HCT116 (cell line): ENCODE data around the gene PRKN.

Experiments
- ATF3 ChIP-seq: IDR thresholded peaks from 2 replicates; pipeline ENCODE4 v1.6.1; 2012
- EZH2 ChIP-seq: fragments of 200-600 bp; sonication (generic); IDR thresholded peaks from 2 replicates; pipeline ENCODE4 v1.6.1; 2017; ENCODE audit warnings: antibody characterized with exemption, mixed run types
- JUND ChIP-seq: IDR thresholded peaks from 2 replicates; pipeline ENCODE4 v1.6.1; 2012
- POLR2A ChIP-seq: IDR thresholded peaks from 2 replicates; pipeline ENCODE4 v1.7.0; 2011; ENCODE audit warnings: borderline replicate concordance; ENCODE audit not compliant: insufficient read depth, insufficient read length; ENCODE audit errors: extremely low read depth
- POLR2AphosphoS5 ChIP-seq: IDR thresholded peaks from 2 replicates; pipeline ENCODE4 v1.6.1; 2011; ENCODE audit warnings: mild to moderate bottlenecking, low read depth, low read length, moderate library complexity
- REST ChIP-seq: IDR thresholded peaks from 2 replicates; pipeline ENCODE4 v1.6.1; 2012; ENCODE audit warnings: low read depth
- SIN3A ChIP-seq: IDR thresholded peaks from 2 replicates; pipeline ENCODE4 v1.6.1; 2012; ENCODE audit warnings: low read depth
- YY1 ChIP-seq: IDR thresholded peaks from 2 replicates; pipeline ENCODE4 v1.6.1; 2011; ENCODE audit warnings: low read length, low read depth, moderate library complexity, mild to moderate bottlenecking; ENCODE audit not compliant: insufficient replicate concordance; ENCODE audit errors: extremely low read depth
- ZFX ChIP-seq: fragments of 450-650 bp; IDR thresholded peaks from 2 replicates; pipeline ENCODE4 v1.6.1; 2017
- ZNF274 ChIP-seq: fragments of 200-500 bp; sonication (Bioruptor generic); IDR thresholded peaks from 2 replicates; pipeline ENCODE4 v1.6.1; 2014; ENCODE audit warnings: mild to moderate bottlenecking, low read depth, low read length, inconsistent platforms
- TF ChIP-seq, protein P1 (sequence below), 3 experiments: fragments of 200-600 bp in 1 of 3; sonication (generic) in 1 of 3; IDR thresholded peaks in 2 of 3; conservative IDR thresholded peaks in 1 of 3; 2 replicates each; pipeline ENCODE4 v1.5.1; 2012 to 2017; ENCODE audit warnings: low read depth in 2 of 3, low read length in 2 of 3, antibody characterized with exemption in 1 of 3, borderline replicate concordance in 1 of 3, control low read depth in 1 of 3, mild to moderate bottlenecking in 1 of 3, mixed read lengths in 1 of 3, mixed run types in 1 of 3, moderate library complexity in 1 of 3; ENCODE audit not compliant: insufficient read depth in 1 of 3
- TF ChIP-seq, protein P2 (sequence below): IDR thresholded peaks from 2 replicates; pipeline ENCODE4 v1.6.1; 2012

DNA sequence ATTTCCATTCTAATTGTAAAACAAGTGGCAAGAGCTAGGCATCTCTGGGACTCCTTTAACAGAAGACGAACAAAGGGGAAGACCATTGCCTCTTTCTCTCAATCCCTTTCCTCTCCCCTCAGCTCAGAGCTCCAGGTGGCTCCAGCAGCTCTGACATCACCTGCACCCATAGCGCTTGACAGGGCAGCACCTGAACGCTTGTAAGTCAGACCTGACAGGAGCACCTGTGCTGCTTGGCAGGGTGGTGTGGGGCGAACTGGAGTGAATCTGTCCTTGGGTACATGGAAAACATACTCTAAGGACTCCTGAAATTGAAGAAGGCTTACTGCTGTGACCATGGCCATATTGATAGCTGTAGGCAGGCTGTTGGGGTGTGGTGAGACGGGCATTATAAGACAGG lies 1044.2 kb downstream of the PRKN start:
- TF ChIP-seq POLR2AphosphoS5 (no peak), JUND (no peak), POLR2A (no peak), ATF3 (no peak), ZFX (no peak), REST (no peak), EZH2 (no peak), ZNF274 (no peak), YY1 (no peak), SIN3A (no peak)
- TF ChIP-seq, protein P1, sequence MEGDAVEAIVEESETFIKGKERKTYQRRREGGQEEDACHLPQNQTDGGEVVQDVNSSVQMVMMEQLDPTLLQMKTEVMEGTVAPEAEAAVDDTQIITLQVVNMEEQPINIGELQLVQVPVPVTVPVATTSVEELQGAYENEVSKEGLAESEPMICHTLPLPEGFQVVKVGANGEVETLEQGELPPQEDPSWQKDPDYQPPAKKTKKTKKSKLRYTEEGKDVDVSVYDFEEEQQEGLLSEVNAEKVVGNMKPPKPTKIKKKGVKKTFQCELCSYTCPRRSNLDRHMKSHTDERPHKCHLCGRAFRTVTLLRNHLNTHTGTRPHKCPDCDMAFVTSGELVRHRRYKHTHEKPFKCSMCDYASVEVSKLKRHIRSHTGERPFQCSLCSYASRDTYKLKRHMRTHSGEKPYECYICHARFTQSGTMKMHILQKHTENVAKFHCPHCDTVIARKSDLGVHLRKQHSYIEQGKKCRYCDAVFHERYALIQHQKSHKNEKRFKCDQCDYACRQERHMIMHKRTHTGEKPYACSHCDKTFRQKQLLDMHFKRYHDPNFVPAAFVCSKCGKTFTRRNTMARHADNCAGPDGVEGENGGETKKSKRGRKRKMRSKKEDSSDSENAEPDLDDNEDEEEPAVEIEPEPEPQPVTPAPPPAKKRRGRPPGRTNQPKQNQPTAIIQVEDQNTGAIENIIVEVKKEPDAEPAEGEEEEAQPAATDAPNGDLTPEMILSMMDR (IDR thresholded peaks at IDR 0.05 in 2 of 3, conservative IDR thresholded peaks at IDR 0.05 in 1 of 3; ENCODE audit: borderline replicate concordance in 1 of 3, insufficient read depth in 1 of 3, low read depth in 2 of 3, low read length in 2 of 3), result no peak
- TF ChIP-seq, protein P2, sequence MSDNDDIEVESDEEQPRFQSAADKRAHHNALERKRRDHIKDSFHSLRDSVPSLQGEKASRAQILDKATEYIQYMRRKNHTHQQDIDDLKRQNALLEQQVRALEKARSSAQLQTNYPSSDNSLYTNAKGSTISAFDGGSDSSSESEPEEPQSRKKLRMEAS, result no peak
